Stomach smooth muscle (tissue), 2 donors: ENCODE data around the gene SPPL3.
"Not testable (repeated sequence)": the region's sequence is repeated elsewhere in the genome, so short reads cannot be mapped to it uniquely, and the experiment has no call there.

Experiments used
- H3K27ac ChIP-seq: one replicate; pipeline ENCODE4 v1.7.0; 2013; ENCODE audit warnings: mild to moderate bottlenecking, low read length, inconsistent platforms
- H3K27me3 ChIP-seq, 2 donors: one replicate each; pipeline ENCODE4 v1.7.0; 2013; ENCODE audit warnings: low read length in 2 of 2; ENCODE audit not compliant: insufficient read depth in 2 of 2, control insufficient read depth in 1 of 2
- H3K36me3 ChIP-seq, 2 donors: one replicate each; pipeline ENCODE4 v1.7.0; 2013; ENCODE audit warnings: low read length in 2 of 2; ENCODE audit not compliant: control insufficient read depth in 2 of 2, insufficient read depth in 2 of 2
- H3K4me1 ChIP-seq: one replicate; pipeline ENCODE4 v1.7.0; 2013; ENCODE audit warnings: low read length; ENCODE audit not compliant: control insufficient read depth, insufficient read depth
- H3K4me3 ChIP-seq, 2 donors: one replicate each; pipeline ENCODE4 v1.7.0; 2013; ENCODE audit warnings: low read length in 2 of 2
- H3K9ac ChIP-seq, 2 donors: one replicate each; pipeline ENCODE4 v1.7.0; 2013; ENCODE audit warnings: low read length in 2 of 2, mild to moderate bottlenecking in 1 of 2
- H3K9me3 ChIP-seq, 2 donors: one replicate each; pipeline ENCODE4 v1.7.0; 2013; ENCODE audit warnings: low read length in 2 of 2; ENCODE audit not compliant: control insufficient read depth in 2 of 2
- donor health status: healthy.
- donor health status: Pancreatic carcinoma.

Gene SPPL3

DNA sequence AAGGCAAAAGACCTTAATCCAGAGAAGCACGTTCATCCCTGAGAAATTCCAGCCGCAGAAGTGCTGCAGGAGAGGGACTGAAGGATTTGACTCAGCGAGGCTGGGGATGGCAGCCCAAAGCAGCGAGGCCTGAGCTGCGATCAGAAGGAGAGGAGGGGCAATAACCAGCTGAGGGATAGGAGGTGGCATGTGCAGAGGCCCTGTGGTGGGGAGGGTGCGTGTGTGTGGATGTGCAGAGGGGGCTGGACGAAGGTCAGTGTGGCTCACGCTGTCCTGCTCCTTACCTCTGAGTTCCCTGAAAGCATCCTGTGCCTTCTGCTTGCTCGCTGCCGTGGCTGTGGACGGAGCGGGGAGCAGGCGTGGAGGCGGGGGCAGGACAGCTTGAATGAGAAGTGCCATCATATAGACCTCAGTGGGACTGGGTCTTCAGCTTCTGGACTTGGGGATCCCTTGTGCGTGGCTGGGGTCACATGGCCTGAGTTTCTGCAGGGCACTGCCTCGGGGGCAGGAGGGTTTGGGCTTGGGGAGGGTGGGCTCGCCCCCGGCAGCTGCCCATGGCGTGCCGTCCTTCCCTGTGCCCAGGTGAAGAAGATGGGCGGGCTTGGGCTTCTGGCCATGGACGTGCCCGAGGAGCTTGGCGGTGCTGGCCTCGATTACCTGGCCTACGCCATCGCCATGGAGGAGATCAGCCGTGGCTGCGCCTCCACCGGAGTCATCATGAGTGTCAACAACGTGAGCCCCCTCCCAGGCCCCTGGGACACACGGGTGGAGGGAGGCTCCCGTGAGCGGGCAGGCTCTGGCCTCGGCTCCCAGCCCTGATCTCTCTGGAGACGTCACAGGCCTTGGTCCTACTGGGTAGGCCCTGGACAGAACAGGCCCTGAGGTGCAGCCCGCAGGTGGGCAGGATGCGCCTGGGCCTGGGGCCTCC, 167.5 kb downstream of the SPPL3 start:
- Histone ChIP-seq H3K27me3 (no peaks in the 10 kb centered on the region), H3K9ac (no peak overlapping the region), H3K4me3 (no peak overlapping the region), H3K4me1 (no peaks in the 10 kb centered on the region), H3K27ac (no peak overlapping the region), H3K9me3 (no peaks in the 10 kb centered on the region), H3K36me3 (peaks cover 0 to 4% of the 10 kb centered on the region in 2 donors)

GRCh38 chr12:120735181-120735580, 169.0 kb downstream of the SPPL3 start:
- Histone ChIP-seq H3K4me1 (no peaks in the 10 kb centered on the region), H3K9me3 (no peaks in the 10 kb centered on the region), H3K36me3 (peaks cover 2 to 10% of the 10 kb centered on the region in 2 donors), H3K9ac (no peak overlapping the region), H3K27ac (no peak overlapping the region), H3K27me3 (no peaks in the 10 kb centered on the region), H3K4me3 (no peak overlapping the region)

- no peak overlapping the region for H3K27ac ChIP-seq
- H3K9ac ChIP-seq: no peak overlapping the region
- H3K4me1 ChIP-seq: no peaks in the 10 kb centered on the region
- peaks cover 3 to 15% of the 10 kb centered on the region in 2 donors for H3K36me3 ChIP-seq
- no peak overlapping the region for H3K4me3 ChIP-seq
- no peaks in the 10 kb centered on the region for H3K27me3 ChIP-seq
- H3K9me3 ChIP-seq: no peaks in the 10 kb centered on the region
Observed at GRCh38 chr12:120734210-120734609, 169.9 kb downstream of the SPPL3 start.

DNA sequence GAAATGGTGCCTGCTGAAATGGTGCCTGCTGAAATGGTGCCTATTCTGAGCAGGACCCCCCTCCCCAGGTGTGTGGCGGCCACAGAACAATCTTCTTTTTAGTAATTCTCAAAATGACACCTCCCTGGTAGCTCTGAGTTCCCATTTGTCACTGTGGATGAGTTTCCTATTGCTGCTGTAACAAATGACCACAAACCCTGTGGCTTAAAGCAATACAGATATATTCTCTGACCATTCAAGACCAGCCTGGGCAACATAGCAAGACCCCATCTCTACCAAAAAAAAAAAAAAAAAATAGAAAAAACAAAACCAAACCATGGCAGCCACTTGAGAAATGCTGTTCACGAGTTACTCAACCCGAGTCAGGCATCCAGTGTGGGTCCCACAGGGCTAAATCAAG, 170.6 kb downstream of the SPPL3 start:
- Histone ChIP-seq H3K36me3 (peaks cover 3 to 15% of the 10 kb centered on the region in 2 donors), H3K27me3 (no peaks in the 10 kb centered on the region), H3K9me3 (no peaks in the 10 kb centered on the region), H3K9ac (no peak overlapping the region), H3K4me3 (no peak overlapping the region), H3K4me1 (no peaks in the 10 kb centered on the region), H3K27ac (no peak overlapping the region)

DNA sequence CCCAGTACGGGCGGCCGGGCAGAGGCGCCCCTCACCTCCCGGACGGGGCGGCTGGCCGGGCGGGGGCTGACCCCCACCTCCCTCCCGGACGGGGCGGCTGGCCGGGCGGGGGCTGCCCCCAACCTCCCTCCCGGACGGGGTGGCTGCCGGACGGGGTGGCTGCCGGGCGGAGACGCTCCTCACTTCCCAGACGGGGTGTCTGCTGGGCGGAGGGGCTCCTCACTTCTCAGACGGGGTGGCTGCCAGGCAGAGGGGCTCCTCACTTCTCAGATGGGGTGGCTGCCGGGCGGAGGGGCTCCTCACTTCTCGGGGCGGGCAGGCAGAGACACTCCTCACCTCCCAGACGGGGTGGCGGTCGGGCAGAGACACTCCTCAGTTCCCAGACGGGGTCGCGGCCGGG, 172.0 kb downstream of the SPPL3 start:
- H3K36me3 ChIP-seq: peaks cover 6 to 17% of the 10 kb centered on the region in 2 donors
- not testable (repeated sequence) for H3K27me3 ChIP-seq, H3K9ac ChIP-seq, H3K9me3 ChIP-seq, H3K4me1 ChIP-seq, H3K4me3 ChIP-seq, H3K27ac ChIP-seq

GRCh38 chr12:120726961-120727360, 177.2 kb downstream of the SPPL3 start:
- Histone ChIP-seq H3K9ac (no peak overlapping the region), H3K4me1 (peaks cover 19% of the 10 kb centered on the region), H3K27me3 (no peaks in the 10 kb centered on the region), H3K27ac (no peak overlapping the region), H3K4me3 (no peak overlapping the region), H3K9me3 (no peaks in the 10 kb centered on the region), H3K36me3 (peaks cover 14 to 26% of the 10 kb centered on the region in 2 donors)

DNA sequence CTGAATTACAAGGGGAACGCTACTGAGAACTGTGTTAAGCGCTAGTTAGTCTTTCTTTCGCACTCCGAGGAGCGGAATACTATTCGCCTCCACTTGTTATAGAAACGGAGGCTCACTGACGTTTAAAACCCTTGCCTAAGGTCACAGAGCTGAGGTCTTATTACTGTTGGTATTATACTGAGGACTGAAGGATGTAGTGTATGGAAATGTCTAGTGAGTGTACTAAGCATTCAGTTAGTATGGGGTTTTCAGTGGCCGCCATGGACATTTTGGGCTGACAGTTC, 177.7 kb downstream of the SPPL3 start:
- Histone ChIP-seq H3K4me3 (peak overlapping the region; percentile 82), H3K36me3 (peaks cover 19 to 31% of the 10 kb centered on the region in 2 donors), H3K27ac (peak overlapping the region; percentile 77), H3K9me3 (no peaks in the 10 kb centered on the region), H3K4me1 (peaks cover 19% of the 10 kb centered on the region), H3K27me3 (no peaks in the 10 kb centered on the region), H3K9ac (peak overlapping the region; percentile 78 to 83)

DNA sequence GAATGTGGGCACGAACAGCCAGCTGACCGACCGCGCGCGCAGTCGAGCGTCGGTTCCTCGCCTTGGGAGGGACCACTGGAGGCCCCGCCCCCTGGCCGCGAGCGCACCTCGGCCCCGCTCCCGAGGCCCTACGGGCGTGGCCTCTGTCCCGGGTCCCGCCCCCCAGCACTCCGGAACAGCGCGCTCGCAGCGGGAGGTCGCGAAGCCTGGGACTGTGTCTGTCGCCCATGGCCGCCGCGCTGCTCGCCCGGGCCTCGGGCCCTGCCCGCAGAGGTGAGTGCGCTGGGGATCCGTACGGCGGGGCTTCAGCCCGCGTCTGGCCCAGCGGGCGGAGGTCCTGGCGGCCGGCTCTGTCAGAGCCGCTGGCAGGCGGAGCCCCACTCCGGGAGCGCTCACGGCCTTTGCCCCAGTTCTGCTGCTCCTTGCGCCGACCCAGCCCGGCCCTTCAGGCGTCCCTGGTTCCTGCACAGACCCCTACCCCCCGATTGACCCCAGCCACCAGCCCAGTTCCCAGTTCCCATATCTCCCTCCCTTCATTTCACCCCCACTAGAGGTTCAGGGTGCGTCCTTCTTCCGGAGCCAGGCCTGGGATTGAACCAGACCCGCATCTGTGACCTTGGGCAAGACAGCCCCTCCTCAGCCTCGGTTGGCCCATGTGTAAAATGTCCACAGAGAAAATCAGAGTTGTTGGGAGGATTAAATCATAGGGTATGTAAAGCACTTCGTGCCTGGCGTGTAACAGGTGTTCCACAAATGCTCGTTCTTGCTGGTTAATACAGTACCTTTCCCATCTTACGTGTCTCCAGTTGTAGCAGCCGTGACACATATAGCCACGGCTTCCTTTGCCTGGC, 178.3 kb downstream of the SPPL3 start, which contains the start of gene ACADS:
Gene ACADS, plus strand, starts transcription at position 168 of the 851 bp plus-strand sequence. Its CDS starts 60 bp downstream, at position 228.
- H3K36me3 ChIP-seq: peaks cover 24 to 36% of the 10 kb centered on the region in 2 donors
- H3K9ac ChIP-seq: peak within 1 kb of the TSS; percentile 78 to 83
- H3K4me3 ChIP-seq: peak within 1 kb of the TSS; percentile 82
- peak within 1 kb of the TSS; percentile 77 for H3K27ac ChIP-seq
- peaks cover 19% of the 10 kb centered on the region for H3K4me1 ChIP-seq
- H3K27me3 ChIP-seq: no peaks in the 10 kb centered on the region
- no peaks in the 10 kb centered on the region for H3K9me3 ChIP-seq

DNA sequence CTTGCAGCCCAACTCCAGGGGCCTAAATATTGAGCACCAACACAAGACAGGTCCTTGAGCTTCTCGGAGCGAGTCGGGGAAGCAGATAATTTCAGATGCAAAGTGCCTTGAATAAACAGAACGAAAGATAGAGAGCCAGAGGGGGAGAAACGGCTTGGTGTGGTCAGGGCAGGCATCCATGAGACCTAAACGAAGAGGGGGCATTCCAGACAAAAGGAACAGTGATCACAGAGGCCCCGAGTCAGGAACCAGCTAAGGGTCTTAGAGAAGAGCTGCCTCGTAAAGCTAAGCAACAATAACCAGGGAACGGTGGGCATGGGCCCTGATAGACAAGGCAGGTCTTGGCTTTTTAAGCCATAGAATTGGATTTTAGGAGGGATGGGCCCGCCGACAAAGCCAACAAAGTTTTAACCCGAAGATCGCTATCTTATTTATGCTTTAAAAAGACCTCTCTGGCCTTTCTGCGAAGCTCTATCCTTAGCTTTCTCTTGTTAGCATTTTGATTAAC, 179.0 kb downstream of the SPPL3 start:
- Histone ChIP-seq H3K9ac (peak overlapping the region; percentile 78 to 82), H3K27ac (peak overlapping the region; percentile 77), H3K4me3 (peak overlapping the region; percentile 82), H3K36me3 (peaks cover 28 to 37% of the 10 kb centered on the region in 2 donors), H3K4me1 (peaks cover 19% of the 10 kb centered on the region), H3K27me3 (no peaks in the 10 kb centered on the region), H3K9me3 (no peaks in the 10 kb centered on the region)

- Histone ChIP-seq H3K9me3 (no peaks in the 10 kb centered on the region), H3K4me1 (peaks cover 19% of the 10 kb centered on the region), H3K27ac (no peak overlapping the region), H3K9ac (peak overlapping the region; percentile 78 to 82), H3K36me3 (peaks cover 32 to 40% of the 10 kb centered on the region in 2 donors), H3K27me3 (no peaks in the 10 kb centered on the region), H3K4me3 (peak overlapping the region; percentile 82)
Observed at GRCh38 chr12:120724720-120725119, 179.4 kb downstream of the SPPL3 start.
